ENCODE results near the gene ANP32A. TPM values are rescaled to one million over a fixed set of nuclear protein-coding genes. Genes with fewer than 3 reads are reported as not detected.

Gene ANP32A
- polyA plus RNA-seq, 1 donor (not counting 4 experiments of a cell fraction or from before 2014, with no cell fraction given), result 93.6 TPM

DNA sequence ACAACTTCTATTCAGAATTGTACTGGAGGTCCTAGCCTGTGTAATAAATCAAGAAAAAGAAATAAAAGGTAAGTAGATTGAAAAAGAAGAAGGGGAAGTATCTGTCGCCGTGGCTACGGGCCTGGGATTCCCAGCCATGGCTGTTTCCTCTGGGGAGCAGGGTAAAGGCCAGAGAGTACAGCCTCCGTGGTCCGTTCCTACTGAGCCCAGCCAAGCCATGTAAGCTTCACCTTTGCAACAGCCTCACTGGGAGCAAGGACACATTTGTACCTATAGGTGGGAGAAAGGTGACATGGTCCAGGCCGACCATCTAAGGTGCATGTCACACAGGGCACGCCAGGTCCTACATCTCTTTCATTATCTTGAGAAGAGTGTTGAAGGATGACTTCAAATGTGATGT lies 71.3 kb downstream of the ANP32A start:
- no peaks in the 10 kb centered on the region for H3K36me3 ChIP-seq (ENCODE audit: control insufficient read depth in 2 of 2, extremely low read depth in 1 of 2, insufficient read depth in 2 of 2, low read length in 2 of 2)
- DNase-seq (ENCODE audit: low read depth, low spot score) (no peak), FAIRE-seq (no peak)
- H3K4me2 ChIP-seq (ENCODE audit: control insufficient read depth, extremely low read depth, insufficient read depth, low read depth, low read length), result no peak overlapping the region
- H3K9me1 ChIP-seq (ENCODE audit: control insufficient read depth, extremely low read depth, insufficient read depth, low read length), result no peaks in the 10 kb centered on the region
- H3K27me3 ChIP-seq (ENCODE audit: control insufficient read depth, extremely low read depth, insufficient read depth, low read length), result no peaks in the 10 kb centered on the region
- no peaks in the 10 kb centered on the region for H3K79me2 ChIP-seq (ENCODE audit: control insufficient read depth, insufficient read depth, low read length)
- no peak overlapping the region for H3K27ac ChIP-seq (ENCODE audit: control insufficient read depth, insufficient read depth, low read length)
- TF ChIP-seq EZH2 (IDR thresholded peaks at IDR 0.05; ENCODE audit: low read length), result no peak
- TF ChIP-seq, protein P1, sequence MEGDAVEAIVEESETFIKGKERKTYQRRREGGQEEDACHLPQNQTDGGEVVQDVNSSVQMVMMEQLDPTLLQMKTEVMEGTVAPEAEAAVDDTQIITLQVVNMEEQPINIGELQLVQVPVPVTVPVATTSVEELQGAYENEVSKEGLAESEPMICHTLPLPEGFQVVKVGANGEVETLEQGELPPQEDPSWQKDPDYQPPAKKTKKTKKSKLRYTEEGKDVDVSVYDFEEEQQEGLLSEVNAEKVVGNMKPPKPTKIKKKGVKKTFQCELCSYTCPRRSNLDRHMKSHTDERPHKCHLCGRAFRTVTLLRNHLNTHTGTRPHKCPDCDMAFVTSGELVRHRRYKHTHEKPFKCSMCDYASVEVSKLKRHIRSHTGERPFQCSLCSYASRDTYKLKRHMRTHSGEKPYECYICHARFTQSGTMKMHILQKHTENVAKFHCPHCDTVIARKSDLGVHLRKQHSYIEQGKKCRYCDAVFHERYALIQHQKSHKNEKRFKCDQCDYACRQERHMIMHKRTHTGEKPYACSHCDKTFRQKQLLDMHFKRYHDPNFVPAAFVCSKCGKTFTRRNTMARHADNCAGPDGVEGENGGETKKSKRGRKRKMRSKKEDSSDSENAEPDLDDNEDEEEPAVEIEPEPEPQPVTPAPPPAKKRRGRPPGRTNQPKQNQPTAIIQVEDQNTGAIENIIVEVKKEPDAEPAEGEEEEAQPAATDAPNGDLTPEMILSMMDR (optimal IDR thresholded peaks at IDR 0.05 in 1 of 3, IDR thresholded peaks at IDR 0.05 in 1 of 3, conservative IDR thresholded peaks at IDR 0.05 in 1 of 3; ENCODE audit: extremely low read depth in 1 of 3, insufficient read depth in 2 of 3, low read length in 3 of 3), result no peak
- H3K4me1 ChIP-seq (ENCODE audit: control insufficient read depth, extremely low read depth, insufficient read depth, low read length), result no peaks in the 10 kb centered on the region
- H3K9me3 ChIP-seq (ENCODE audit: control insufficient read depth, low read depth, low read length), result no peaks in the 10 kb centered on the region
- H3K4me3 ChIP-seq (ENCODE audit: control insufficient read depth in 2 of 3, extremely low read depth in 1 of 3, insufficient read depth in 2 of 3, low read depth in 1 of 3, low read length in 3 of 3), result no peak overlapping the region
- H2AFZ ChIP-seq (ENCODE audit: control insufficient read depth, low read length), result no peak overlapping the region
- dilution Hi-C loops (cut with MboI; ENCODE audit: extremely low pct_ligation_motif_present, low sequenced_read_pairs), result no loop called here
- H4K20me1 ChIP-seq (ENCODE audit: control insufficient read depth, extremely low read depth, insufficient read depth, low read length), result no peaks in the 10 kb centered on the region
- no peak overlapping the region for H3K9ac ChIP-seq (ENCODE audit: control insufficient read depth, extremely low read depth, insufficient read depth, low read length)

DNA sequence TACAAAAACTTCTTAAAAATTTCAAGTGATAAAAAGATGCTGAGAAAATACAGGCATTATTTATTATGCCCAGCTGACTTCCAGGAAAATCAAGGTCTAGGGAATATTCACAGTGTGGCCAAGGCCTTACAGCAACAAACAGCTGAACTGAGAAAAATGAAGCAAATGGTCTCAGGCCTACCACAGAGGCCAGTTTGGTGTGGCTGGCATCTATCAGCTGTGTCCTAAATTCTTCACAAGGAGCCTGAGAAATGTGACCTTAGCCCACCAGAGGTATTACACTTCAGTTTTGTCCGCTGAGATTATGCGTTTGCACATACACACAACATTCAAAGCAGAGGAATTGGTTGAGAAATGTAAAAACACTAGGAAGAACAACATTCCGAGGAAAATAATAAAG lies 77.4 kb downstream of the ANP32A start:
- H3K9me1 ChIP-seq (ENCODE audit: control insufficient read depth, extremely low read depth, insufficient read depth, low read length), result no peaks in the 10 kb centered on the region
- H3K4me2 ChIP-seq (ENCODE audit: control insufficient read depth, extremely low read depth, insufficient read depth, low read depth, low read length), result no peak overlapping the region
- TF ChIP-seq, protein P1 (optimal IDR thresholded peaks at IDR 0.05 in 1 of 3, IDR thresholded peaks at IDR 0.05 in 1 of 3, conservative IDR thresholded peaks at IDR 0.05 in 1 of 3; ENCODE audit: extremely low read depth in 1 of 3, insufficient read depth in 2 of 3, low read length in 3 of 3), result no peak
- TF ChIP-seq EZH2 (IDR thresholded peaks at IDR 0.05; ENCODE audit: low read length), result no peak
- H4K20me1 ChIP-seq (ENCODE audit: control insufficient read depth, extremely low read depth, insufficient read depth, low read length), result no peaks in the 10 kb centered on the region
- no peak overlapping the region for H3K4me3 ChIP-seq (ENCODE audit: control insufficient read depth in 2 of 3, extremely low read depth in 1 of 3, insufficient read depth in 2 of 3, low read depth in 1 of 3, low read length in 3 of 3)
- H3K36me3 ChIP-seq (ENCODE audit: control insufficient read depth in 2 of 2, extremely low read depth in 1 of 2, insufficient read depth in 2 of 2, low read length in 2 of 2), result no peaks in the 10 kb centered on the region
- FAIRE-seq (no peak), DNase-seq (ENCODE audit: low read depth, low spot score) (no peak)
- no peaks in the 10 kb centered on the region for H3K9me3 ChIP-seq (ENCODE audit: control insufficient read depth, low read depth, low read length)
- H3K4me1 ChIP-seq (ENCODE audit: control insufficient read depth, extremely low read depth, insufficient read depth, low read length), result no peaks in the 10 kb centered on the region
- dilution Hi-C loops (cut with MboI; ENCODE audit: extremely low pct_ligation_motif_present, low sequenced_read_pairs), result no loop called here
- H2AFZ ChIP-seq (ENCODE audit: control insufficient read depth, low read length), result no peak overlapping the region
- no peaks in the 10 kb centered on the region for H3K27me3 ChIP-seq (ENCODE audit: control insufficient read depth, extremely low read depth, insufficient read depth, low read length)
- H3K79me2 ChIP-seq (ENCODE audit: control insufficient read depth, insufficient read depth, low read length), result no peaks in the 10 kb centered on the region
- H3K9ac ChIP-seq (ENCODE audit: control insufficient read depth, extremely low read depth, insufficient read depth, low read length), result no peak overlapping the region
- H3K27ac ChIP-seq (ENCODE audit: control insufficient read depth, insufficient read depth, low read length), result no peak overlapping the region
